SK-N-MC (cell line): ENCODE results near the gene FAM107B.

Experiments used
- EZH2 ChIP-seq: fragments of 200-600 bp; sonication (generic); IDR thresholded peaks from one replicate; pipeline ENCODE4 v1.6.1; 2017; ENCODE audit warnings: antibody characterized with exemption
- POLR2AphosphoS5 ChIP-seq: IDR thresholded peaks from 2 replicates; pipeline ENCODE4 v1.6.1; 2012; ENCODE audit warnings: mild to moderate bottlenecking, low read depth, low read length, borderline replicate concordance

DNA sequence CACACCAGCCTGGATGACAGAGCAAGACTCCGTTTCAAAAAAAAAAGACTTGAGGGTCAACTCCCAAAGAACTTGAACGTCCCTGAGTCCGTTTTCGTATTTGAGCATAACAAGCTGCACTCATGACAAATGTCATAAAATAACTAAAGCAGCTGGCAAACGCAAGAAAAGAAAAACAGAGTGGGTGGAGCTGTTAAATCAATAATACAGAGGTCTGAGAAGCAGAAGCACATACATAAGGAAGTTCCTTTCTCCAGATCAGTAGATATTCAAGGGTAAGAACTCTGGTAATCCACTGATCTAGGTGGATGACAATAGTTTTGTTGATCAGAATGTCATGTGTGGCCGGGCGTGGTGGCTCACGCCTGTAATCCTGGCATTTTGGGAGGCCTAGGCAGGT is 150.1 kb downstream of the FAM107B start:
- no peak for TF ChIP-seq POLR2AphosphoS5
- no peak for TF ChIP-seq EZH2
